Testis (tissue), 3 donors: ENCODE data around the gene SOX21. TPM values are rescaled to one million over a fixed set of nuclear protein-coding genes. Genes with fewer than 3 reads are reported as not detected.

Source experiments
- DNase-seq: peaks from one replicate; pipeline ENCODE4 v3.0.0-alpha.2; 2019
- H3K27ac ChIP-seq, 2 donors: fragments of 200-600 bp; sonication (generic); one replicate each; pipeline ENCODE4 v1.5.1; 2019
- H3K27me3 ChIP-seq: fragments of 200-600 bp; sonication (generic); one replicate; pipeline ENCODE4 v1.5.1; 2019
- H3K36me3 ChIP-seq: fragments of 200-600 bp; sonication (generic); one replicate; pipeline ENCODE4 v1.5.1; 2017; ENCODE audit warnings: low read depth; ENCODE audit errors: missing control alignments
- H3K4me1 ChIP-seq: fragments of 200-600 bp; sonication (generic); one replicate; pipeline ENCODE4 v1.5.1; 2019
- H3K4me3 ChIP-seq, 2 donors: fragments of 200-600 bp; sonication (generic); one replicate each; pipeline ENCODE4 v1.5.1; 2017 to 2019
- H3K9me3 ChIP-seq: fragments of 200-600 bp; sonication (generic); one replicate; pipeline ENCODE4 v1.5.1; 2017
- POLR2A ChIP-seq: fragments of 450-650 bp; IDR thresholded peaks from one replicate; pipeline ENCODE4 v1.6.1; 2017; ENCODE audit warnings: antibody characterized with exemption, mild to moderate bottlenecking, moderate library complexity
- WGBS, 2 donors: methylation state at CpG; one replicate each; pipeline ENCODE4 v1.1.5; 2018; 5-methylcytosine and 5-hydroxymethylcytosine counted together
- intact Hi-C: fragments of 100-400 bp; cut with DNase I; formaldehyde crosslinking; loops from one replicate; pipeline ENCODE4 v1.15.1; 2023; ENCODE audit warnings: low total_unique reads
- polyA plus RNA-seq: library from polyadenylated mRNA; stranded (reverse); fragments of 350-450 nt; fragmentation: Illumina TruSeq; extraction: RNeasy Lipid Tissue Mini Kit (QIAGEN cat#74804); gene quantifications from one replicate; pipeline ENCODE4 v1.2.3, GENCODE V29; 2014; ENCODE audit warnings: low read depth, low replicate concordance; ENCODE audit not compliant: insufficient read depth
- total RNA-seq, 2 donors: library from RNA; depleted of rRNA; stranded (reverse); fragments of >200 nt; gene quantifications; one replicate each; pipeline ENCODE4 v1.2.3, GENCODE V29; 2016
- TF ChIP-seq, protein P1 (sequence below), 3 experiments: fragments of 450-650 bp in 2 of 3; fragments of 200-600 bp in 1 of 3; sonication (generic) in 1 of 3; IDR thresholded peaks; one replicate each; pipeline ENCODE4 v1.5.1; 2016 to 2019; ENCODE audit warnings: antibody characterized with exemption in 3 of 3, mild to moderate bottlenecking in 2 of 3, moderate library complexity in 1 of 3

Gene SOX21
- total and polyA plus RNA-seq, 3 donors from 2014 or later: 0.15 to 0.71 (median 0.56) TPM

DNA sequence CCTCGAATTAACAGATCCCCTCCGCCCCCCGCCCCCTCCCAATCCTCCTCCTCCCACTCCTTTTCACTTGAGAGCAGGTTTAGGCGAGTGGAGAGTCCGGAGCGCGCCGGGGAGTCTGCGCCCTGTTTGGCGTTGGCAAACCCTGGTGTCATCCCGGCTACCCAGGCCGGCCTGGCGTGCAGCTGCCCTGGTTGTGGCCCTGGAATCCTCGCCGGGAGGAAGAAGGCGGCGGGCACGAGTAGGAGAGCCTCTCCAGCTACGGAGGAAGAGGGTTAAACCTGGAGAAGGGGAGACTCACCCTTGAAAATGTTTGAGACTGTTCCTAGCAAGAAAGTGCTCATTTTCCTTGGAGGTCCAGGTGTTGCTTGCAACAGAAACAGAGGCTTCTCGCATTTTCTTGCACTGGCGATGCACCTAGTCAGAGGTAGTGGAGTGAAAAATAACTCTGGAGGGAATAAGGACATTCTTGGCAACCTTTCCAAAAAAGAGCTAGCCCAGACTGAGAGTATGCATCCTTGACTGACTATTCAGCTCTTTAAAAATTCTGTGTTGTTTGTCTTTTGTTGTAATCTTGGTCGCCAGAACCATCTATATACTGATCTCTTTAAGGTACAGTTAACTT is 1.3 kb upstream of the SOX21 start:
- H3K27ac ChIP-seq: no peak overlapping the region
- intact Hi-C loops: no loop called here

DNA sequence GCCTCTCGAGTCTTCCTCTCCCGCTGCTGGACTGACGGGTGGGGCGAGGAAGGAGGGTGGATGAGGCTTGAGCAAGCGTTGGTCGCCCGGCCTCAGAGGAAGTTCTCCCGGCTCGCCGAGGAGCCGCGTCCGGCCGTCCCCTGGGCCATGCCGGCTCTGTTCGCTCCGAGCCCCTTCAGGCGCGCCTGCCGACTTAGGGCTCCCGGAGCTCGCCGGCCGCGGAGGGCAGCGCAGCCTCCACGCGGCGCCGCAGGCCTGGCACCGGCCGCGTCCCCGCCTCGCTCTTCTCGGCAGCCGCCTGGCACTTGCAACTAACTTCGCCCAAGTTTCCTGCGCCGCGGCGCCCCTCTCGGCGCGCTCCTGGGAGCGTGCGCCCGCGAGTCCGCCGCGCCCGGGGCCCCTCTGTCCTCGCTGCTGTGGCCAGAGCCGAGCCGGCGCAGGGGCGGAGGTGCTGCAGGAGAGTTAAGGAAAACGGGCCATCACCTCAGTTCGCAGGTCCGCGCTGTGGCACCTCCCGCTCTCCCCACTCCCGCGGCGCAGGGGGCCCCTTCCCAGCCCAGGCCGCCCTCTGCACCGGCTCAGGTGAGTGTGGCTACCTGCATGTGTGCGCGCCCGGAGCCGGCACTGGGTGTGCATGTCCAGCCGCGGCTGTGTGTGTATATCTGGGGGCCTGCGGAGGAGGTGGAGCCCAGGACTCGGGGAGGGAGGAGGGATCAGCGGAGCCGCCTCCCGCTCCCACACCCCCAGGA is 641 bp upstream of the SOX21 start:
- 1 to 2% methylated on average over 23 to 38 of the region's 79 CpGs for WGBS, 2 donors
- Histone ChIP-seq H3K4me3 (peak overlapping the region; percentile 18 to 46), H3K4me1 (no peaks in the 10 kb centered on the region), H3K27ac (no peak overlapping the region), H3K36me3 (no peaks in the 10 kb centered on the region), H3K9me3 (no peaks in the 10 kb centered on the region), H3K27me3 (no peaks in the 10 kb centered on the region)
- TF ChIP-seq, protein P1, sequence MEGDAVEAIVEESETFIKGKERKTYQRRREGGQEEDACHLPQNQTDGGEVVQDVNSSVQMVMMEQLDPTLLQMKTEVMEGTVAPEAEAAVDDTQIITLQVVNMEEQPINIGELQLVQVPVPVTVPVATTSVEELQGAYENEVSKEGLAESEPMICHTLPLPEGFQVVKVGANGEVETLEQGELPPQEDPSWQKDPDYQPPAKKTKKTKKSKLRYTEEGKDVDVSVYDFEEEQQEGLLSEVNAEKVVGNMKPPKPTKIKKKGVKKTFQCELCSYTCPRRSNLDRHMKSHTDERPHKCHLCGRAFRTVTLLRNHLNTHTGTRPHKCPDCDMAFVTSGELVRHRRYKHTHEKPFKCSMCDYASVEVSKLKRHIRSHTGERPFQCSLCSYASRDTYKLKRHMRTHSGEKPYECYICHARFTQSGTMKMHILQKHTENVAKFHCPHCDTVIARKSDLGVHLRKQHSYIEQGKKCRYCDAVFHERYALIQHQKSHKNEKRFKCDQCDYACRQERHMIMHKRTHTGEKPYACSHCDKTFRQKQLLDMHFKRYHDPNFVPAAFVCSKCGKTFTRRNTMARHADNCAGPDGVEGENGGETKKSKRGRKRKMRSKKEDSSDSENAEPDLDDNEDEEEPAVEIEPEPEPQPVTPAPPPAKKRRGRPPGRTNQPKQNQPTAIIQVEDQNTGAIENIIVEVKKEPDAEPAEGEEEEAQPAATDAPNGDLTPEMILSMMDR (IDR thresholded peaks at IDR 0.05): no peak
- no peak for TF ChIP-seq POLR2A
- intact Hi-C loops: no loop called here
- DNase-seq: no peak

More for the DNA sequence above, 1.3 kb upstream of the SOX21 start:
- Histone ChIP-seq H3K9me3 (no peaks in the 10 kb centered on the region), H3K27me3 (no peaks in the 10 kb centered on the region), H3K4me1 (no peaks in the 10 kb centered on the region), H3K36me3 (no peaks in the 10 kb centered on the region), H3K4me3 (peak overlapping the region in 1 of 2 donors; percentile 46)
- DNase-seq: no peak
- no peak for TF ChIP-seq POLR2A
- TF ChIP-seq, protein P1 (IDR thresholded peaks at IDR 0.05): no peak
- WGBS, 2 donors: 3 to 10% methylated on average over 9 to 22 of the region's 22 CpGs

DNA sequence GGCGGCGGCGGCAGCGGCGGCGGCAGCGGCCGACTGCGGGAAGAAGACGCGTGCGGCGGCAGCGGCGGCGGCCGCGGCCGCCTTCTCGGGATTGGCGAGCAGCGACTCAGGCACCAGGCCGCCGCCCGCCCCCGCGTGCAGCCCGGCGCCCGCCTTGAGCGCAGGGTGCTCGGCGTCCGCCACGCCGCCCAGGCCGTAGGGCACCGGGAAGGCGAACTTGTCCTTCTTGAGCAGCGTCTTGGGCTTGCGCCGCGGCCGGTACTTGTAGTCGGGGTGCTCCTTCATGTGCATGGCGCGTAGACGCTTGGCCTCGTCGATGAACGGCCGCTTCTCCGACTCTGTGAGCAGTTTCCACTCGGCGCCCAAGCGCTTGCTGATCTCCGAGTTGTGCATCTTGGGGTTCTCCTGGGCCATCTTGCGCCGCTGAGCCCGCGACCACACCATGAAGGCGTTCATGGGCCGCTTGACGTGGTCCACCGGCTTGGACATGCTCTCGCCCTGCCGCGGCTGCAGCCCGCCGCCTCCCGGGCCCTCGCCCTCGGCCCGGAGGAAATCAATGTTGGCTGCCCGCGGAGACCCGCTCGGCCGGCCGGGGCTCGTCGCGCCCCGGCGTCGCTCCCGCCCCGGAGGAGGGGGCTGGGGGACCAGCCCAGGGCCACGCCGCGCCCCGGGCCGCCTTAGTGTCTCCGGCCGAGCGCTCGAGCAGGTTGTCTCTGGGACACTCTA is 621 bp downstream of the SOX21 start:
- DNase-seq: no peak
- TF ChIP-seq, protein P1 (IDR thresholded peaks at IDR 0.05): no peak
- no peak for TF ChIP-seq POLR2A
- 0 to 2% methylated on average over 23 to 61 of the region's 97 CpGs for WGBS, 2 donors
- Histone ChIP-seq H3K36me3 (no peaks in the 10 kb centered on the region), H3K4me1 (no peaks in the 10 kb centered on the region), H3K27ac (no peak overlapping the region), H3K4me3 (peak overlapping the region; percentile 21 to 46), H3K27me3 (no peaks in the 10 kb centered on the region), H3K9me3 (no peaks in the 10 kb centered on the region)
- intact Hi-C loops: no loop called here

DNA sequence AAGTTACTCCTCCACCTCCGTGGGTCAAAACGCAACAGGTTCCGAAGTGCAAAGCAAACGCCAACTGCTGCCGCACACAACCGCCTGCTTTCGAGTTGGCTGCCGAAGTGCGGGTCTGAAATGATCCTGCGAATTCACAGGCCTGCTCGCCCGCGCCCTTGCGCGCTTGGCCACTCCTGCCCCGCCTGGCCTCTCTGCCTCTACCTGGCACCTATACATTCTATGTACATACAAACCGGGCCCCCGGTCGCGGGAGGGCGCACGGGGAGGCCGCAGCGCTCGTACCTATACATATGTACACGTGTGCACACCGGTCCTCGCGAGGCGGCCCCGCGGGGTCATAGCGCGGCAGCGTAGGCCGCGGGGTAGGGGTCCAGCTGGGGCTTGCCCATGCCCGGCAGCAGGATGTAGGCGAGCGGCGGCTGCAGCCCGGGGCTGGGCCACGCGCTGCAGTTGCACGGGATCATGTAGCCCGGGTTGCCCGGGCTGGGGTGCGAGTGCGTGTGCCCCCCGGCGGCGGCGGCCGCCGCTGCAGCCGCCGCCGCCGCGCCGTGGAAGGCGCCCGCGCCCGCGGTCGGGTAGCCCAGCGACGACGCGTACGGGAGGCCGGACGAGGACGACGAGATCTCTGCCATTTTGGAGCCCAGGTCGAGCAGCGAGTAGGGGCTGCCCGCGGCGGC is 1.3 kb downstream of the SOX21 start:
- DNase-seq: no peak
- H3K9me3 ChIP-seq: no peaks in the 10 kb centered on the region
- no peaks in the 10 kb centered on the region for H3K36me3 ChIP-seq
- intact Hi-C loops: no loop called here
- H3K27ac ChIP-seq: no peak overlapping the region
- no peak for TF ChIP-seq POLR2A
- TF ChIP-seq, protein P1 (IDR thresholded peaks at IDR 0.05): no peak
- WGBS, 2 donors: 3 to 9% methylated on average over 5 to 71 of the region's 81 CpGs
- no peaks in the 10 kb centered on the region for H3K27me3 ChIP-seq
- no peaks in the 10 kb centered on the region for H3K4me1 ChIP-seq
- H3K4me3 ChIP-seq: peak overlapping the region; percentile 21 to 30
